HCT116 (cell line): ENCODE results near the gene SPOCK3. TPM values are rescaled to one million over a fixed set of nuclear protein-coding genes. Genes with fewer than 3 reads are reported as not detected.

Experiments
- ATAC-seq: fragments of 200-7000 bp; cut with Tn5 transposase; 2 replicates; pipeline ENCODE4 v1.9.1; 2020; ENCODE audit warnings: mild to moderate bottlenecking, moderate library complexity
- BruUV-seq: library from RNA; stranded (reverse); fragments of 400-500 nt; replicated peaks from 2 replicates; lab custom pipeline; 2021; lab: Mats Ljungman, UMichigan
- CTCF ChIA-PET: fragments of 300-600 bp; sonication (Branson Sonifier 250); formaldehyde crosslinking; loops from one replicate; lab custom pipeline; 2021; ENCODE audit warnings: antibody characterized with exemption; lab: Charles Lee
- POLR2A ChIA-PET: fragments of 300-600, 350-600 bp; sonication (Branson Sonifier 250); formaldehyde crosslinking; loops from one replicate; lab custom pipeline; 2021; ENCODE audit warnings: antibody characterized with exemption; lab: Charles Lee
- RAD21 ChIA-PET, 2 experiments: fragments of 300-600 bp; sonication (Branson Sonifier 250); formaldehyde crosslinking; loops; one replicate each; lab custom pipeline; 2023; ENCODE audit warnings: low total read pairs in 2 of 2; ENCODE audit not compliant: uncharacterized antibody in 2 of 2, unreplicated experiment in 2 of 2, low non-redundant PET in 1 of 2; lab: Charles Lee
- DNase-seq: peaks from one replicate; pipeline ENCODE4 v3.0.0-alpha.2; 2010; ENCODE audit warnings: low read depth, low spot score
- H2AFZ ChIP-seq: fragments of 200-600 bp; shearing (Covaris generic), sonication (generic); 2 replicates; pipeline ENCODE4 v1.6.1; 2017; ENCODE audit warnings: low read depth, mixed run types, mixed read lengths, antibody characterized with exemption, low read length; ENCODE audit not compliant: poor library complexity, severe bottlenecking
- H3K27ac ChIP-seq: 2 replicates; pipeline ENCODE4 v1.5.1; 2012; ENCODE audit warnings: low read depth, low read length
- H3K27me3 ChIP-seq: fragments of 200-600 bp; sonication (generic); 2 replicates; pipeline ENCODE4 v1.6.1; 2016; ENCODE audit warnings: mixed run types, low read length, mixed read lengths; ENCODE audit not compliant: insufficient read depth
- H3K36me3 ChIP-seq, 2 experiments: fragments of 200-500 bp in 1 of 2; fragments of 200-600 bp in 1 of 2; sonication (Bioruptor generic) in 1 of 2; sonication (generic) in 1 of 2; 2 replicates each; pipeline versions ENCODE4 v1.5.1 to v1.6.1; 2014 to 2016; ENCODE audit warnings: low read length in 2 of 2, inconsistent platforms in 1 of 2, mixed read lengths in 1 of 2, mixed run types in 1 of 2; ENCODE audit not compliant: insufficient read depth in 2 of 2, control insufficient read depth in 1 of 2
- H3K4me1 ChIP-seq, 2 experiments: fragments of 200-600 bp in 1 of 2; sonication (generic) in 1 of 2; 2 replicates each; pipeline versions ENCODE4 v1.5.1 to v1.6.1; 2012 to 2017; ENCODE audit warnings: low read length in 2 of 2, inconsistent platforms in 1 of 2, mild to moderate bottlenecking in 1 of 2, mixed read lengths in 1 of 2, mixed run types in 1 of 2, moderate library complexity in 1 of 2; ENCODE audit not compliant: insufficient read depth in 2 of 2, control insufficient read depth in 1 of 2
- H3K4me2 ChIP-seq: fragments of 200-600 bp; sonication (generic); 2 replicates; pipeline ENCODE4 v1.6.1; 2017; ENCODE audit warnings: mixed run types, low read length, mixed read lengths
- H3K4me3 ChIP-seq, 2 experiments: fragments of 200-600 bp in 1 of 2; sonication (generic) in 1 of 2; replicated peaks in 1 of 2; 2 replicates each; pipeline ENCODE4 v1.5.1; 2011 to 2016; ENCODE audit warnings: low read length in 2 of 2, control low read depth in 1 of 2, low read depth in 1 of 2, mild to moderate bottlenecking in 1 of 2, mixed read lengths in 1 of 2, mixed run types in 1 of 2
- H3K79me2 ChIP-seq: fragments of 200-600 bp; sonication (generic); 2 replicates; pipeline ENCODE4 v1.6.1; 2017; ENCODE audit warnings: mild to moderate bottlenecking, mixed run types, low read length, moderate library complexity, mixed read lengths; ENCODE audit not compliant: insufficient read depth
- H3K9ac ChIP-seq: fragments of 200-600 bp; sonication (generic); 2 replicates; pipeline ENCODE4 v1.6.1; 2016; ENCODE audit warnings: low read length, mixed read lengths
- H3K9me2 ChIP-seq: fragments of 200-600 bp; sonication (generic), shearing (Covaris generic); 2 replicates; pipeline ENCODE4 v1.6.1; 2017; ENCODE audit warnings: mixed run types, mild to moderate bottlenecking, moderate library complexity; ENCODE audit not compliant: insufficient read depth
- H3K9me3 ChIP-seq, 2 experiments: fragments of 200-500 bp in 1 of 2; fragments of 200-600 bp in 1 of 2; sonication (Bioruptor generic) in 1 of 2; sonication (generic) in 1 of 2; 2 replicates each; pipeline ENCODE4 v1.6.1; 2014 to 2017; ENCODE audit warnings: low read length in 2 of 2, mixed read lengths in 2 of 2, inconsistent platforms in 1 of 2, low read depth in 1 of 2, mild to moderate bottlenecking in 1 of 2, mixed run types in 1 of 2, moderate library complexity in 1 of 2; ENCODE audit not compliant: control insufficient read depth in 1 of 2, insufficient read depth in 1 of 2
- H4K20me1 ChIP-seq: fragments of 200-600 bp; sonication (generic), shearing (Covaris generic); 2 replicates; pipeline ENCODE4 v1.6.1; 2017; ENCODE audit warnings: mixed run types, mild to moderate bottlenecking, moderate library complexity; ENCODE audit not compliant: insufficient read depth
- ATF3 ChIP-seq: IDR thresholded peaks from 2 replicates; pipeline ENCODE4 v1.6.1; 2012
- ELF1 ChIP-seq: IDR thresholded peaks from 2 replicates; pipeline ENCODE4 v1.6.1; 2012; ENCODE audit warnings: low read depth, borderline replicate concordance
- EZH2phosphoT487 ChIP-seq: fragments of 200-600 bp; IDR thresholded peaks from 2 replicates; pipeline ENCODE4 v1.6.1; 2018; ENCODE audit warnings: antibody characterized with exemption, borderline replicate concordance
- JUND ChIP-seq: IDR thresholded peaks from 2 replicates; pipeline ENCODE4 v1.6.1; 2012
- POLR2AphosphoS5 ChIP-seq: IDR thresholded peaks from 2 replicates; pipeline ENCODE4 v1.6.1; 2011; ENCODE audit warnings: mild to moderate bottlenecking, low read depth, low read length, moderate library complexity
- SIN3A ChIP-seq: IDR thresholded peaks from 2 replicates; pipeline ENCODE4 v1.6.1; 2012; ENCODE audit warnings: low read depth
- SP1 ChIP-seq: IDR thresholded peaks from 2 replicates; pipeline ENCODE4 v1.6.1; 2012; ENCODE audit warnings: low read depth
- SRF ChIP-seq: IDR thresholded peaks from 2 replicates; pipeline ENCODE4 v1.6.1; 2012; ENCODE audit warnings: low read depth
- TCF7L2 ChIP-seq: IDR thresholded peaks from 2 replicates; pipeline ENCODE4 v1.7.0; 2011; ENCODE audit warnings: borderline replicate concordance, inconsistent platforms; ENCODE audit not compliant: insufficient read depth, insufficient read length; ENCODE audit errors: extremely low read depth
- YY1 ChIP-seq: IDR thresholded peaks from 2 replicates; pipeline ENCODE4 v1.6.1; 2011; ENCODE audit warnings: low read length, low read depth, moderate library complexity, mild to moderate bottlenecking; ENCODE audit not compliant: insufficient replicate concordance; ENCODE audit errors: extremely low read depth
- ZBTB33 ChIP-seq: IDR thresholded peaks from 2 replicates; pipeline ENCODE4 v1.6.1; 2011; ENCODE audit warnings: mild to moderate bottlenecking, low read length, moderate library complexity; ENCODE audit not compliant: insufficient replicate concordance; ENCODE audit errors: extremely low read depth
- ZNF274 ChIP-seq: fragments of 200-500 bp; sonication (Bioruptor generic); IDR thresholded peaks from 2 replicates; pipeline ENCODE4 v1.6.1; 2014; ENCODE audit warnings: mild to moderate bottlenecking, low read depth, low read length, inconsistent platforms
- intact Hi-C: fragments of 100-400 bp; cut with micrococcal nuclease; formaldehyde crosslinking; loops from 2 replicates; pipeline ENCODE4 v1.10.0; 2022
- total RNA-seq: library from RNA; stranded (reverse); gene quantifications from one replicate; pipeline ENCODE4 v1.2.1, GENCODE V29; 2021; ENCODE audit not compliant: unreplicated experiment
- TF ChIP-seq, protein P1 (sequence below), 3 experiments: fragments of 200-600 bp in 1 of 3; sonication (generic) in 1 of 3; IDR thresholded peaks in 2 of 3; conservative IDR thresholded peaks in 1 of 3; 2 replicates each; pipeline ENCODE4 v1.5.1; 2012 to 2017; ENCODE audit warnings: low read depth in 2 of 3, low read length in 2 of 3, antibody characterized with exemption in 1 of 3, borderline replicate concordance in 1 of 3, control low read depth in 1 of 3, mild to moderate bottlenecking in 1 of 3, mixed read lengths in 1 of 3, mixed run types in 1 of 3, moderate library complexity in 1 of 3; ENCODE audit not compliant: insufficient read depth in 1 of 3
- TF ChIP-seq, protein P2 (sequence below): IDR thresholded peaks from 2 replicates; pipeline ENCODE4 v1.6.1; 2012

Gene SPOCK3
- total RNA-seq, 1 experiment from 2014 or later: 1.7 TPM

DNA sequence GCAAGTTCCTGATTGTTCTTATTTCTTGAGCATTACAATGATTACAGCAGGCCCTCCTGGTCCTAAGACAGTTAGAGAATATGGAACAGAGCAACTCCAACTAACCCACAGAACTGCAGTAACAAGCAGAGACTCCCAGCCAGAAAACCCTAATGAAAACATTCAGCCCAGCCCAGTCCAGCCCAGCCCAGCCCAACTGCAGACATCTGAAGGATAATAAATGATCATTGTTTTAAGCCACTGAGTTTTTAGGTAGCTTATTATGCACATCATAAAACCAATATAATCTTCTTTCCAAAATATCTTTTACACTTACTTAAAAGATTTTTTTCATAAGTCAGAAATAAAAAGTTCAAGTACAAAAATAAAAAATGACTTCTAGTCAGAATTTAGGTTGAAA, 51.3 kb downstream of the SPOCK3 start:
- H3K9ac ChIP-seq: no peak overlapping the region
- no peaks in the 10 kb centered on the region for H3K27me3 ChIP-seq
- no peaks in the 10 kb centered on the region for H3K36me3 ChIP-seq
- RAD21 ChIA-PET: no interaction called here
- H4K20me1 ChIP-seq: no peaks in the 10 kb centered on the region
- POLR2A ChIA-PET: no interaction called here
- H3K4me2 ChIP-seq: no peak overlapping the region
- intact Hi-C loops: no loop called here
- no peaks in the 10 kb centered on the region for H3K79me2 ChIP-seq
- no peak overlapping the region for H2AFZ ChIP-seq
- BruUV-seq: no TSS peak
- ATAC-seq: no peak
- H3K27ac ChIP-seq: no peak overlapping the region
- TF ChIP-seq SP1 (no peak), YY1 (no peak), POLR2AphosphoS5 (no peak), SIN3A (no peak), EZH2phosphoT487 (no peak), ZNF274 (no peak), ATF3 (no peak), ELF1 (no peak), SRF (no peak), TCF7L2 (no peak), ZBTB33 (no peak), JUND (no peak)
- TF ChIP-seq, protein P1, sequence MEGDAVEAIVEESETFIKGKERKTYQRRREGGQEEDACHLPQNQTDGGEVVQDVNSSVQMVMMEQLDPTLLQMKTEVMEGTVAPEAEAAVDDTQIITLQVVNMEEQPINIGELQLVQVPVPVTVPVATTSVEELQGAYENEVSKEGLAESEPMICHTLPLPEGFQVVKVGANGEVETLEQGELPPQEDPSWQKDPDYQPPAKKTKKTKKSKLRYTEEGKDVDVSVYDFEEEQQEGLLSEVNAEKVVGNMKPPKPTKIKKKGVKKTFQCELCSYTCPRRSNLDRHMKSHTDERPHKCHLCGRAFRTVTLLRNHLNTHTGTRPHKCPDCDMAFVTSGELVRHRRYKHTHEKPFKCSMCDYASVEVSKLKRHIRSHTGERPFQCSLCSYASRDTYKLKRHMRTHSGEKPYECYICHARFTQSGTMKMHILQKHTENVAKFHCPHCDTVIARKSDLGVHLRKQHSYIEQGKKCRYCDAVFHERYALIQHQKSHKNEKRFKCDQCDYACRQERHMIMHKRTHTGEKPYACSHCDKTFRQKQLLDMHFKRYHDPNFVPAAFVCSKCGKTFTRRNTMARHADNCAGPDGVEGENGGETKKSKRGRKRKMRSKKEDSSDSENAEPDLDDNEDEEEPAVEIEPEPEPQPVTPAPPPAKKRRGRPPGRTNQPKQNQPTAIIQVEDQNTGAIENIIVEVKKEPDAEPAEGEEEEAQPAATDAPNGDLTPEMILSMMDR (IDR thresholded peaks at IDR 0.05 in 2 of 3, conservative IDR thresholded peaks at IDR 0.05 in 1 of 3; ENCODE audit: borderline replicate concordance in 1 of 3, insufficient read depth in 1 of 3, low read depth in 2 of 3, low read length in 2 of 3): no peak
- TF ChIP-seq, protein P2, sequence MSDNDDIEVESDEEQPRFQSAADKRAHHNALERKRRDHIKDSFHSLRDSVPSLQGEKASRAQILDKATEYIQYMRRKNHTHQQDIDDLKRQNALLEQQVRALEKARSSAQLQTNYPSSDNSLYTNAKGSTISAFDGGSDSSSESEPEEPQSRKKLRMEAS: no peak
- H3K9me3 ChIP-seq: no peaks in the 10 kb centered on the region
- CTCF ChIA-PET: no interaction called here
- no peaks in the 10 kb centered on the region for H3K9me2 ChIP-seq
- no peak for DNase-seq
- H3K4me3 ChIP-seq: no peak overlapping the region
- no peaks in the 10 kb centered on the region for H3K4me1 ChIP-seq
